H1 (cell line): ENCODE results near the gene KLF16. TPM values are rescaled to one million over a fixed set of nuclear protein-coding genes. Genes with fewer than 3 reads are reported as not detected.

Source experiments
- CTCF ChIA-PET: fragments of 300-600 bp; sonication (Branson Sonifier 250); formaldehyde crosslinking; loops from one replicate; lab custom pipeline; 2021; ENCODE audit not compliant: partially characterized antibody; lab: Charles Lee
- POLR2A ChIA-PET: fragments of 300-600 bp; sonication (Branson Sonifier 250); formaldehyde crosslinking; loops from one replicate; lab custom pipeline; 2021; ENCODE audit warnings: inconsistent platforms; ENCODE audit not compliant: partially characterized antibody; lab: Charles Lee
- DNase-seq, 2 experiments: peaks; one replicate each; pipeline versions ENCODE4 v3.0.0 to v3.0.0-alpha.2; 2010 to 2022; ENCODE audit warnings: low spot score in 2 of 2, low read depth in 1 of 2, mixed read lengths in 1 of 2
- FAIRE-seq: peaks from 2 replicates; lab custom pipeline; 2011; peaks lifted over from hg19 to GRCh38; lab: Jason Lieb, UNC
- H2AFZ ChIP-seq: 2 replicates; pipeline ENCODE4 v1.8.1; 2012; ENCODE audit warnings: low read length, inconsistent platforms
- H2AK5ac ChIP-seq: 2 replicates; pipeline ENCODE4 v1.6.1; 2013; ENCODE audit warnings: low read depth, low read length
- H2BK120ac ChIP-seq: replicated peaks from 2 replicates; pipeline ENCODE3; 2013; ENCODE audit warnings: low read depth, low read length, inconsistent platforms
- H2BK12ac ChIP-seq: 2 replicates; pipeline ENCODE4 v1.6.1; 2013; ENCODE audit warnings: low read depth, low read length
- H2BK15ac ChIP-seq: 2 replicates; pipeline ENCODE4 v1.6.1; 2013; ENCODE audit warnings: low read length
- H2BK20ac ChIP-seq: 2 replicates; pipeline ENCODE4 v1.6.1; 2013; ENCODE audit warnings: low read length
- H2BK5ac ChIP-seq: 2 replicates; pipeline ENCODE4 v1.6.1; 2013; ENCODE audit warnings: low read depth, low read length
- H3K14ac ChIP-seq: 2 replicates; pipeline ENCODE4 v1.6.1; 2013; ENCODE audit warnings: inconsistent platforms; ENCODE audit not compliant: insufficient read length
- H3K18ac ChIP-seq: 2 replicates; pipeline ENCODE4 v1.6.1; 2013; ENCODE audit warnings: low read length; ENCODE audit errors: extremely low read depth
- H3K23ac ChIP-seq: 2 replicates; pipeline ENCODE4 v1.6.1; 2013; ENCODE audit warnings: inconsistent platforms; ENCODE audit not compliant: insufficient read length
- H3K23me2 ChIP-seq: 2 replicates; pipeline ENCODE4 v1.6.1; 2013; ENCODE audit warnings: low read depth, low read length
- H3K27ac ChIP-seq: 2 replicates; pipeline ENCODE4 v1.6.1; 2011; ENCODE audit warnings: low read depth, low read length, inconsistent platforms
- H3K27me3 ChIP-seq, 4 experiments: replicated peaks in 1 of 4; 1 replicate in 1 of 4; 2 replicates in 3 of 4; pipeline versions ENCODE4 v1.6.1 to v1.8.1; 2011 to 2013; ENCODE audit warnings: low read length in 3 of 4, mild to moderate bottlenecking in 3 of 4, inconsistent platforms in 2 of 4, mixed read lengths in 2 of 4, moderate library complexity in 1 of 4; ENCODE audit not compliant: control insufficient read depth in 3 of 4, insufficient read depth in 3 of 4; ENCODE audit errors: extremely low read depth in 1 of 4
- H3K36me3 ChIP-seq, 4 experiments: 2 replicates each; pipeline versions ENCODE4 v1.6.1 to v1.8.1; 2011 to 2013; ENCODE audit warnings: mild to moderate bottlenecking in 4 of 4, low read length in 3 of 4, moderate library complexity in 2 of 4, control low read depth in 1 of 4, inconsistent platforms in 1 of 4; ENCODE audit not compliant: insufficient read depth in 4 of 4, control insufficient read depth in 2 of 4
- H3K4ac ChIP-seq: replicated peaks from 2 replicates; pipeline ENCODE3; 2013; ENCODE audit warnings: low read length, low read depth, mixed read lengths, inconsistent platforms; ENCODE audit not compliant: insufficient read length
- H3K4me1 ChIP-seq, 4 experiments: replicated peaks in 1 of 4; 1 replicate in 1 of 4; 2 replicates in 3 of 4; pipeline versions ENCODE4 v1.6.1 to v1.8.1; 2011 to 2013; ENCODE audit warnings: low read length in 3 of 4, inconsistent platforms in 2 of 4, mixed read lengths in 1 of 4; ENCODE audit not compliant: insufficient read depth in 4 of 4, control insufficient read depth in 3 of 4
- H3K4me2 ChIP-seq, 2 experiments: 2 replicates each; pipeline versions ENCODE4 v1.6.1 to v1.8.1; 2011 to 2013; ENCODE audit warnings: low read depth in 2 of 2, low read length in 2 of 2, control low read depth in 1 of 2, inconsistent platforms in 1 of 2, mild to moderate bottlenecking in 1 of 2; ENCODE audit not compliant: insufficient read depth in 1 of 2
- H3K4me3 ChIP-seq, 4 experiments: fragments of 200-600, 300-600 bp in 1 of 4; sonication (generic), shearing (Covaris generic), sonication (Bioruptor Twin) in 1 of 4; 2 replicates each; pipeline versions ENCODE4 v1.5.1 to v1.8.1; 2011 to 2016; ENCODE audit warnings: low read length in 4 of 4, low read depth in 3 of 4, control low read depth in 2 of 4, inconsistent platforms in 2 of 4, mild to moderate bottlenecking in 2 of 4, mixed read lengths in 1 of 4, moderate library complexity in 1 of 4; ENCODE audit not compliant: insufficient read depth in 2 of 4; ENCODE audit errors: extremely low read depth in 1 of 4
- H3K56ac ChIP-seq: replicated peaks from 2 replicates; pipeline ENCODE3; 2013; ENCODE audit warnings: low read depth, mild to moderate bottlenecking, mixed read lengths, low read length, inconsistent platforms; ENCODE audit not compliant: insufficient read length
- H3K79me1 ChIP-seq: 2 replicates; pipeline ENCODE4 v1.6.1; 2013; ENCODE audit warnings: low read depth, low read length, control low read depth
- H3K79me2 ChIP-seq, 2 experiments: 2 replicates each; pipeline versions ENCODE4 v1.6.1 to v1.8.1; 2012 to 2013; ENCODE audit warnings: low read length in 2 of 2, mild to moderate bottlenecking in 2 of 2, inconsistent platforms in 1 of 2; ENCODE audit not compliant: insufficient read depth in 2 of 2, control insufficient read depth in 1 of 2
- H3K9ac ChIP-seq, 4 experiments: replicated peaks in 1 of 4; 1 replicate in 1 of 4; 2 replicates in 3 of 4; pipeline versions ENCODE4 v1.6.1 to v1.8.1; 2011 to 2013; ENCODE audit warnings: low read depth in 3 of 4, low read length in 3 of 4, control low read depth in 2 of 4, mild to moderate bottlenecking in 2 of 4, moderate library complexity in 2 of 4, inconsistent platforms in 1 of 4; ENCODE audit errors: extremely low read depth in 1 of 4
- H3K9me3 ChIP-seq, 2 experiments: 2 replicates each; pipeline versions ENCODE4 v1.6.1 to v1.8.1; 2012 to 2013; ENCODE audit warnings: mild to moderate bottlenecking in 2 of 2, moderate library complexity in 2 of 2, control low read depth in 1 of 2, inconsistent platforms in 1 of 2, low read depth in 1 of 2, low read length in 1 of 2, mixed read lengths in 1 of 2; ENCODE audit not compliant: insufficient read depth in 2 of 2
- H4K20me1 ChIP-seq, 2 experiments: replicated peaks in 1 of 2; 2 replicates each; pipeline versions ENCODE3 to v1.8.1; 2011 to 2013; ENCODE audit warnings: inconsistent platforms in 2 of 2, low read length in 2 of 2, mild to moderate bottlenecking in 1 of 2; ENCODE audit not compliant: insufficient read depth in 2 of 2, control insufficient read depth in 1 of 2
- H4K5ac ChIP-seq: 2 replicates; pipeline ENCODE4 v1.6.1; 2013; ENCODE audit warnings: low read length, low read depth, mixed read lengths, inconsistent platforms; ENCODE audit not compliant: insufficient read length
- H4K8ac ChIP-seq: 2 replicates; pipeline ENCODE4 v1.8.0; 2013; ENCODE audit warnings: mild to moderate bottlenecking, moderate library complexity, low read length, inconsistent platforms; ENCODE audit not compliant: insufficient read depth; ENCODE audit errors: extremely low read depth
- H4K91ac ChIP-seq: replicated peaks from 2 replicates; pipeline ENCODE3; 2013; ENCODE audit warnings: low read length, mixed read lengths, inconsistent platforms; ENCODE audit not compliant: insufficient read length
- ASH2L ChIP-seq: fragments of 200-600, 300-600 bp; sonication (generic); IDR thresholded peaks from one replicate; pipeline ENCODE4 v1.7.1; 2017; ENCODE audit warnings: low read length
- CBX5 ChIP-seq: fragments of 300-800, 300-1000 bp; sonication (generic); IDR thresholded peaks from 2 replicates; pipeline ENCODE4 v1.7.1; 2016; ENCODE audit warnings: antibody characterized with exemption, low read length, low read depth
- GABPA ChIP-seq: IDR thresholded peaks from 2 replicates; pipeline ENCODE4 v1.6.1; 2011; ENCODE audit warnings: mild to moderate bottlenecking, low read length, moderate library complexity, borderline replicate concordance; ENCODE audit not compliant: insufficient read depth
- GTF2F1 ChIP-seq: IDR thresholded peaks from 2 replicates; pipeline ENCODE4 v1.6.1; 2012; ENCODE audit warnings: low read depth, low read length, improper control_type of control experiment, borderline replicate concordance
- JUN ChIP-seq: IDR thresholded peaks from 2 replicates; pipeline ENCODE4 v1.6.1; 2011; ENCODE audit warnings: low read depth, mild to moderate bottlenecking, improper control_type of control experiment, low read length
- KDM5A ChIP-seq: fragments of 200-600 bp; IDR thresholded peaks from 2 replicates; pipeline ENCODE4 v1.7.1; 2012; ENCODE audit warnings: mild to moderate bottlenecking, low read length, inconsistent platforms, mixed read lengths
- POLR2A ChIP-seq, 2 experiments: IDR thresholded peaks; 1 replicate in 1 of 2; 2 replicates in 1 of 2; pipeline ENCODE4 v1.6.1; 2011; ENCODE audit warnings: low read depth in 2 of 2, low read length in 2 of 2, mild to moderate bottlenecking in 2 of 2; ENCODE audit errors: control extremely low read depth in 1 of 2
- RAD21 ChIP-seq, 2 experiments: IDR thresholded peaks in 1 of 2; conservative IDR thresholded peaks in 1 of 2; 2 replicates each; pipeline ENCODE4 v1.6.1; 2011; ENCODE audit warnings: low read depth in 2 of 2, low read length in 2 of 2, improper control_type of control experiment in 1 of 2, inconsistent platforms in 1 of 2, mild to moderate bottlenecking in 1 of 2, moderate library complexity in 1 of 2
- RFX5 ChIP-seq: IDR thresholded peaks from 2 replicates; pipeline ENCODE4 v1.6.1; 2011; ENCODE audit warnings: low read depth, low read length, improper control_type of control experiment, borderline replicate concordance
- SAP30 ChIP-seq: fragments of 300-600 bp; sonication (generic); IDR thresholded peaks from 2 replicates; pipeline ENCODE4 v1.7.1; 2012; ENCODE audit warnings: low read length, moderate library complexity, mild to moderate bottlenecking, inconsistent platforms; ENCODE audit not compliant: insufficient read depth, insufficient replicate concordance
- SIX5 ChIP-seq: IDR thresholded peaks from 2 replicates; pipeline ENCODE4 v1.6.1; 2011; ENCODE audit warnings: mild to moderate bottlenecking, low read depth, low read length
- SP2 ChIP-seq: IDR thresholded peaks from 2 replicates; pipeline ENCODE4 v1.6.1; 2012; ENCODE audit warnings: mild to moderate bottlenecking, low read length, inconsistent platforms
- WGBS, 2 experiments: shearing (Covaris generic) in 1 of 2; methylation state at CpG; one replicate each; pipeline versions ENCODE4 v1.1.6 to v1.1.7; 2013 to 2015; ENCODE audit warnings: low lambda C conversion rate in 2 of 2, mixed read lengths in 2 of 2, inconsistent platforms in 1 of 2, low coverage in 1 of 2, missing lambda C conversion rate in 1 of 2; ENCODE audit not compliant: insufficient replicate concordance in 2 of 2, insufficient coverage in 1 of 2, insufficient read length in 1 of 2; ENCODE audit errors: extremely low coverage in 1 of 2, missing lambda C conversion rate in 1 of 2; 5-methylcytosine and 5-hydroxymethylcytosine counted together
- polyA plus RNA-seq, 7 experiments: library from polyadenylated mRNA; depleted of rRNA in 3 of 7; stranded (reverse) in 5 of 7; unstranded in 2 of 7; fragments of >200 nt in 5 of 7; fragments of 200-250 nt in 2 of 7; gene quantifications; 1 replicate in 5 of 7; 2 replicates in 1 of 7; 4 replicates in 1 of 7; pipeline versions ENCODE4 v1.2.1 to v1.2.3, GENCODE V29; 2011 to 2013; ENCODE audit warnings: missing spikeins in 2 of 7, mixed read lengths in 2 of 7
- total RNA-seq: library from RNA; stranded (reverse); fragmentation: NEBNext Ultra II Directional; extraction: Animal tissue kit (Norgen Biotek cat#: 25700); gene quantifications from 2 replicates; pipeline ENCODE4 v1.2.1, GENCODE V29; 2021

The KLF16 gene
- total and polyA plus RNA-seq, 2 of the 8 experiments (the other 6 are each of a cell fraction or from before 2014, with no cell fraction given): 14.3 to 45.9 TPM

DNA sequence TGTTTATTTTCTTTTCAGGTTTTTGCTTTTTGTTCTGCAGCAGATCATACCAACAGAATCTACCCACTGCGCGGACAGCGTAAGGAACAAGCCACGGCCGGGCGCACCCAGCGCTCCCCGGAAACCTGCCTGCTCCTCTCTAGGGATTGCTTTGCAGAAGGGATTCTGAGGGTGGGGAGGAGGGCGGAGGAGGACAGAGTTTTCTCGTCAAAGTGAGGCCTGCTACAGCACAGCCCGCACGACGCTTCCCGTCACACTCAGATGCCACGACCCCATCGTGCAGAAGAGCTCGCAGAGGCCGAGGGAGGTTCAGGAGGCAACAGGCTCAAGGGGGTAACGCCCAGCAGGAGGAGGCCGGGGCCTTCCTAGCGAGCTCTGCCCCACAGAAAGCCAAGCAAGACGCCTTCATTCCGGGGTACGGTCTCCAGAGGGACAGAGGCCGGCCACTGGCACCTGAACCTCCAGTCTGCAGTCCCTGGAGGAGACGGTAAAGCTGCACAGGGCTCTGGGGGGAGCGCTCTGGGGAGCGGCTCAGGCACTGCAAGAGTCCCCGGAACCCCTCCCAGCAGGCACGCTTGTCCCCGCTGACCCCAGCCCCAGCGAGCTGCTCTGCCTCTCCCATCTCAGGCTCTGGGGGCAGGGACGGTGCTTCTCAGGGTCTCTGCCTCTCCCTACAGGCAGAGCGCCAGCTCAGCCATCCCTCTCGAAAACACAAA is 22.0 kb downstream of the KLF16 start:
- Histone ChIP-seq H3K4me1 (peaks cover 0 to 3% (median under 1%) of the 10 kb centered on the region in 4 experiments; a peak in 1 of 7 replicates), H2AFZ (no peak overlapping the region), H2BK12ac (no peak overlapping the region), H3K23ac (no peak overlapping the region), H3K9me3 (no peaks in the 10 kb centered on the region), H3K79me1 (peaks cover 32% of the 10 kb centered on the region), H4K8ac (peak overlapping the region; percentile 71; the same call in 1 of the 2 replicates), H3K27me3 (no peaks in the 10 kb centered on the region), H4K20me1 (peaks cover 22 to 40% of the 10 kb centered on the region in 2 experiments), H3K4me2 (no peak overlapping the region), H3K4ac (no peak overlapping the region), H3K27ac (no peak overlapping the region), H3K36me3 (no peaks in the 10 kb centered on the region), H3K56ac (no peak overlapping the region), H3K18ac (no peak overlapping the region), H2BK5ac (no peak overlapping the region), H3K23me2 (no peaks in the 10 kb centered on the region), H3K4me3 (no peak overlapping the region), H2BK15ac (no peak overlapping the region), H3K14ac (no peak overlapping the region), H2BK20ac (no peak overlapping the region), H4K5ac (no peak overlapping the region), H2BK120ac (no peak overlapping the region), H4K91ac (no peak overlapping the region), H3K9ac (no peak overlapping the region), H3K79me2 (peaks cover 8 to 84% of the 10 kb centered on the region in 2 experiments; a peak in 3 of 4 replicates), H2AK5ac (no peak overlapping the region)
- CTCF ChIA-PET: interaction anchor here (0.9 to 14.9 kb wide), 9 partner anchors 8 to 598 kb away, joined by 3 to 228 read pairs (median 5); no protein-coding TSS in a partner anchor
- WGBS, 2 experiments: 91% methylated on average over 29 of the region's 35 CpGs; no CpG with 5 or more reads in 1 of the 2 experiments
- POLR2A ChIA-PET: interaction anchor here (1.0 to 1.5 kb wide), 3 partner anchors 10 to 12 kb away, joined by 3 to 4 read pairs (median 4); no protein-coding TSS in a partner anchor
- DNase-seq (no peak), FAIRE-seq (no peak)
- TF ChIP-seq RFX5: no peak
- TF ChIP-seq KDM5A: no peak
- no peak for TF ChIP-seq SIX5
- no peak for TF ChIP-seq GABPA
- TF ChIP-seq JUN: no peak
- TF ChIP-seq SAP30: no peak
- no peak for TF ChIP-seq GTF2F1
- no peak for TF ChIP-seq CBX5
- TF ChIP-seq SP2: no peak
- TF ChIP-seq ASH2L: no peak
- no peak for TF ChIP-seq RAD21 (IDR thresholded peaks at IDR 0.05 in 1 of 2, conservative IDR thresholded peaks at IDR 0.05 in 1 of 2; ENCODE audit: low read depth in 2 of 2, low read length in 2 of 2)
- TF ChIP-seq POLR2A (IDR thresholded peaks at IDR 0.05; ENCODE audit: control extremely low read depth in 1 of 2, low read depth in 2 of 2, low read length in 2 of 2): no peak
